ENCODE data around the gene HYAL1. TPM values are rescaled to one million over a fixed set of nuclear protein-coding genes. Genes with fewer than 3 reads are reported as not detected.
A peak's percentile ranks its signal among the peaks of the same experiment; 100 is the strongest.
"Not testable (repeated sequence)": the region's sequence is repeated elsewhere in the genome, so short reads cannot be mapped to it uniquely, and the experiment has no call there.

Gene HYAL1
- total RNA-seq, 1 donor from 2014 or later, result 0.36 TPM

DNA sequence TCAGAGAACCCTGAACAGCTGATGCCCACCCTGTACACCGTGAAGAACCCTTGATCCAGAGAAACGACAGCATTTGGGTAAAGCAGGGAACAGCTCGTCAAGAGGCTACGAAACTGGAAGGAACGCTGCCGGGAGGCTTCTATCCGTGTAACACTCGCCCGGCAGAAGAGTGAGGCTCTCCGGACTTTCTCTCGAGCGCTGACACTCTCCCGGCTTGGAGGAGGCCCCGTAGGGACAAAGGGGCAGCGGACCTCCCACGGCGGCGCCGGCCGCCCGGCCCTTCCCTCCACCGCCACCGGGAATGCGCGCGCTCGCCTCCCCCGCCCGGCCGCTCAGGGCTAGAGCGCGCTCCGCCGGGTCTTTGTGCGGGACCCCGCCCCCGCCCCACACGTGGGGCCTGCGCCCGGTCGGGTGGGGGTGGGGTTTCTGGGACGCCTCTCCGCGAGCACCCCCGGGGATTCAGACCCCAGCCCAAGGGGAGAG, 17.5 kb upstream of the HYAL1 start:
- peak overlapping the region; percentile 72 for H3K27ac Mint-ChIP-seq
- peaks cover 20% of the 10 kb centered on the region for H3K36me3 Mint-ChIP-seq (ENCODE audit: low read depth)
- DNase-seq (ENCODE audit: low spot score), result peak; percentile 70
- H3K4me1 Mint-ChIP-seq (ENCODE audit: low read depth), result peaks cover 35% of the 10 kb centered on the region
- no peaks in the 10 kb centered on the region for H3K9me3 Mint-ChIP-seq
- intact Hi-C loops (cut with micrococcal nuclease), result loop anchor here (1.0 kb wide), 6 partner anchors 7 to 129 kb away; partner anchors contain the start of genes HYAL3, IFRD2, NAA80 and TMEM115
- peak overlapping the region; percentile 93 for H3K4me3 Mint-ChIP-seq
- H3K27me3 Mint-ChIP-seq (ENCODE audit: insufficient read depth), result no peaks in the 10 kb centered on the region

DNA sequence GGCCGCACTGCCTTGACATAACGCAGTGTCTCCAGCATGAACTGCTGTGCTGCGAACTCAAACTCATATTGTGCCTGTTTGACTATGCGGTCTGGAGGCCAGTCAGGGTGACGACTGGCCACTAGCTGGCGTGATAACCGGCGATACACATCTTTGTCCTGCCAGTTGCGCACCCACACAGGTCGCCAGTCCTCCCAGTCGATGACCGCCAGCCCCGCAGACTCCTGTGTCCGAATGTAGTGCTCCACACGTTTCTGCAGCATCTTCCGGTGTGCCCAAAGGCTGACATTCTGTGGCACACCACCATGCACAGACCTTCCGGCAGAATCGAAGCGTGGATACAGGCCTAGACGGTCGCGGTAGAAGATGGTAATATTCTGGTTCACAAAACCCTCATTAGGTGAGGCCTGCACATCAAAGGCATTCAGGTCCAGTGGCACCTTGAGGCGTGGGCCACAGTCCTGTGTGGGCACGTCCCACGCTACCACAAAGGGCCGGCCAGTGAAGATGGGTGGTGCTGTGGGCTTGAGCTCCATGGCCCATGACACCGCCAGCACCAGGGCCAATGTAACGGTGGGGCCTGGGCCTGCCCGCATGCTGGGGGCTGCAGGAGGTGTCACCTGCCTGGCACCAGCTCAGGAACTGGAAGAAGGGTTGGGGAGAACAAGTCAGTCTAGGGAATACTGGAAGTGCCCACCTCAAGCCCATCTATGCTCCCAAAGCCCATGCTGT, 16.7 kb upstream of the HYAL1 start:
- intact Hi-C loops (cut with micrococcal nuclease), result loop anchor here (1.0 kb wide), 1 partner anchor 8 kb away; the partner anchor contains the start of gene TUSC2
- no peak for DNase-seq (ENCODE audit: low spot score)
- H3K9me3 Mint-ChIP-seq, result no peaks in the 10 kb centered on the region
- H3K27me3 Mint-ChIP-seq (ENCODE audit: insufficient read depth), result no peaks in the 10 kb centered on the region
- H3K36me3 Mint-ChIP-seq (ENCODE audit: low read depth), result peaks cover 20% of the 10 kb centered on the region
- no peak overlapping the region for H3K27ac Mint-ChIP-seq
- H3K4me1 Mint-ChIP-seq (ENCODE audit: low read depth), result peaks cover 34% of the 10 kb centered on the region
- H3K4me3 Mint-ChIP-seq, result peak overlapping the region; percentile 93

DNA sequence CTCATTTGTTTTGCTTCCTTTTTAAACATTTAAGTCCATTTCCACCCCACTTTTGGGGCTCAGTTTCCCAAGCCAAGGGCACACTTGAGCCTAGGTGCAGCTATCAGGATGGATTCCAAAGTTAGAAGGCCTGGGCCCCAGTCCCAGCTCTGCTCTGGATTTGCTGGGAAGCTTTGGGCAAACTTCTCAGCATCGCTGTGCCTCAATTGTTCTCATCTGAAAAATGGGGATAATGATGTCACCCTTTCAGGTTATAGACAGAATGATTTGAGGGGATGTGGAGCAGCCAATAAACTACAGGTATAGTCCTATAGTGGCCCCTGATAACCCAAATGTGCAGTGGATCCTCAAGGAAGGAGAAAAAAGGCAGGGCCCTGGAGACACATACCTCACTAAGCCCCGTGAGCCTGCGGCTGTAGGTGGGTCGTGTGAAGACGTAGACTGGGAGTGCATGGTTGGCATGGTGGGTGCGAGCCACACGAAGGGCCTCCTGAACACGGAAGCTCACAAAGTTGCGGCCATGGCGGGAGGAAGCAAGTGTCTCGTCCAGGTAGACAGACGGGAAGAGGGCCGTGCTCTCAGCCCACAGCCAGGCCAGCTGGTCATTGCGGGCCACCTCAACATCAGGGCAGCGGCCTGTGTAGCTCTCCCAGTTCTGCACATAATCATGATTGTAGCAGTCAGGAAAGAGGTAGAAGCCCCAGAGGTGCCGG, 16.0 kb upstream of the HYAL1 start:
- no peaks in the 10 kb centered on the region for H3K9me3 Mint-ChIP-seq
- intact Hi-C loops (cut with micrococcal nuclease), result no loop called here
- no peak overlapping the region for H3K27ac Mint-ChIP-seq
- no peak for DNase-seq (ENCODE audit: low spot score)
- H3K4me3 Mint-ChIP-seq, result peak overlapping the region; percentile 93
- H3K4me1 Mint-ChIP-seq (ENCODE audit: low read depth), result peaks cover 29% of the 10 kb centered on the region
- H3K27me3 Mint-ChIP-seq (ENCODE audit: insufficient read depth), result no peaks in the 10 kb centered on the region
- peaks cover 16% of the 10 kb centered on the region for H3K36me3 Mint-ChIP-seq (ENCODE audit: low read depth)

DNA sequence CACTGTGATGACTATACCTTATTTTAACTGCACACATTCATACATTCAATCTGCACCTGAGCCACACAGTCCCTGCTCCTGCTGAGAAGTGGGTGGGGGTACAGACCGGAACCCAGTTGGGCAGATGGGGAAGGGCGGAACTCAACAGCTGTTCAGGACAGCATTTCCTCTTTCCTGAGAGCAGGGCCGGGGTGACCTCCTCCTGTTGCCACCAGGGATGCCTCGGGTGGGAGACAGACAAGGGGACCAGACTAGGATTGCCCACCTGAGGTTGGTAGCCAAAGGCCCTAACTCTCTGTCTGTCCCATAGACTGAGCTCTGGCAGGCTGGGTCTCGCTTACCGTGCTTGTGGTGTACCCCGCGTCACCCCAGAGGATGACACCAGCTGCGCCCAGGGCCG, 15.2 kb upstream of the HYAL1 start:
- DNase-seq (ENCODE audit: low spot score), result no peak
- Mint-ChIP-seq H3K36me3 (ENCODE audit: low read depth) (peaks cover 19% of the 10 kb centered on the region), H3K4me3 (peak overlapping the region; percentile 57), H3K9me3 (no peaks in the 10 kb centered on the region), H3K27ac (no peak overlapping the region), H3K4me1 (ENCODE audit: low read depth) (peaks cover 29% of the 10 kb centered on the region), H3K27me3 (ENCODE audit: insufficient read depth) (no peaks in the 10 kb centered on the region)
- intact Hi-C loops (cut with micrococcal nuclease), result no loop called here

DNA sequence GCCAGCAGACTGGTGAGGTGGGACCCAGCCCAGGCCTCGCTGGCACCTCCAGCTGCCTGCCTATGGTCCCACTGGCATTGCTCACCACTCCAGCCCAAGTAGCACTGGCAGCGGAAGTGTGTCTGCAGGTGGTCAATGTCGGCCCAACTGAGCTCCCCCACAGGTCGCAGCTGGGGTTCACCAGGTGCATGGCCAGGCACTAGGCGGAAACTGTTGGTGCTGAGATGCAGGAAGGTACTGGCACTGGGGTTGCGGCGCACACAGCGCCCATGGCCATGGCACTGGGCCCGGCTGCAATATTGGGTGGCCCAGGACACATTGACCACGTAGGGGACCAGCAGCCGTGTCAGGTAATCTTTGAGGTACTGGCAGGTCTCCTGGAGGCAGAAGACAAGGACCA, 14.8 kb upstream of the HYAL1 start:
- Mint-ChIP-seq H3K27ac (no peak overlapping the region), H3K4me1 (ENCODE audit: low read depth) (peaks cover 29% of the 10 kb centered on the region), H3K9me3 (no peaks in the 10 kb centered on the region), H3K4me3 (peak overlapping the region; percentile 57), H3K27me3 (ENCODE audit: insufficient read depth) (no peaks in the 10 kb centered on the region), H3K36me3 (ENCODE audit: low read depth) (peaks cover 19% of the 10 kb centered on the region)
- intact Hi-C loops (cut with micrococcal nuclease), result no loop called here
- DNase-seq (ENCODE audit: low spot score), result no peak

DNA sequence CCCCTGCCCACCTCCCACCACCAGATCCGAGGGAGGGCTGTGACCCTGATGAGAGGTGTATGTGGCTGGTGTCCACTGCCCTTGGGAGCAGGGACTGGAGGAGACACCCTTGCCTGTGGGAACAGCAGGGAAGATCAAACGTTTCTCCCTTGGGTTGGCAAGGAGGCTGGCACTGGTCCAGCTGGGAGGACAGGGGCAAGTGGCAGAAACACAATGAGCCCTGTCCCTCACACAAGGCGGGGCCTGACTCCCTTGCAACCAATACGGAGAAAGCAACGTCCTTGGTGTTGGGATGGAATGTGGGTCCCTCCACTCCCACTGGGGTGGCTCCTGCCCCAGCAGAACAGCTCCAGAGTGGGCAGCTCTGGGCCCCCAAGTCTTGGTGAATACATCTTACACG, 13.9 kb upstream of the HYAL1 start:
- intact Hi-C loops (cut with micrococcal nuclease), result no loop called here
- peaks cover 29% of the 10 kb centered on the region for H3K4me1 Mint-ChIP-seq (ENCODE audit: low read depth)
- no peaks in the 10 kb centered on the region for H3K9me3 Mint-ChIP-seq
- no peak overlapping the region for H3K27ac Mint-ChIP-seq
- H3K36me3 Mint-ChIP-seq (ENCODE audit: low read depth), result peaks cover 19% of the 10 kb centered on the region
- H3K27me3 Mint-ChIP-seq (ENCODE audit: insufficient read depth), result no peaks in the 10 kb centered on the region
- no peak overlapping the region for H3K4me3 Mint-ChIP-seq
- no peak for DNase-seq (ENCODE audit: low spot score)

DNA sequence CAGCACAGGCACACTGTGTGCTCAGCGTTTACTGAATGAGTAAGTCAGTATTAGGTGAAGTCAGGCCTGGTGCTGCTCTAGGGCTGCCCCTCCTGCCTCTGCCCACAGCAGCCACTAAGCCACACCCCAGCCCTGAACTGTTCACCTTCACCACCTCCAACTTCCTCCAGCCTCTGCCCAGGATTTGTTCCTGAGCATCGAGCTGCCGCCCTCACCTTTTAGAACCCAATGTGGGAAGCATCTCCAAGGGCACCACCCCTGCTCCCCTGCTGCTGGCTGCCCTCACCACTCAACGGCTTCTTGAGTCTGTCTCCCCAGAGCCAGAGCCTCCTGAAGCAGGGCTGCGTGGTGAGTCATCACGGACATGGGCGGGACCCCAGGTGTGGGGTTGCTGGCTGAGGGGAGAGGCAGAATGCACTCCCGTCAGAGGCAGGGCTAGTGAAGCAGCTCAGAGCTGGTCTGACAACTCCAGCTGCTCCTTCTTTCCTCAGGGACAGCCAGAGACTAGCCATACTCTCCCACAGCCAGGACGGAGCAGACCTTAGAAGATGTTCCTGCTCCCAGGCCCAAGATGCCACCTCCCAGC, 13.4 kb upstream of the HYAL1 start:
- peaks cover 29% of the 10 kb centered on the region for H3K4me1 Mint-ChIP-seq (ENCODE audit: low read depth)
- no peaks in the 10 kb centered on the region for H3K27me3 Mint-ChIP-seq (ENCODE audit: insufficient read depth)
- H3K4me3 Mint-ChIP-seq, result no peak overlapping the region
- peaks cover 19% of the 10 kb centered on the region for H3K36me3 Mint-ChIP-seq (ENCODE audit: low read depth)
- no peaks in the 10 kb centered on the region for H3K9me3 Mint-ChIP-seq
- DNase-seq (ENCODE audit: low spot score), result no peak
- H3K27ac Mint-ChIP-seq, result no peak overlapping the region
- intact Hi-C loops (cut with micrococcal nuclease), result no loop called here

DNA sequence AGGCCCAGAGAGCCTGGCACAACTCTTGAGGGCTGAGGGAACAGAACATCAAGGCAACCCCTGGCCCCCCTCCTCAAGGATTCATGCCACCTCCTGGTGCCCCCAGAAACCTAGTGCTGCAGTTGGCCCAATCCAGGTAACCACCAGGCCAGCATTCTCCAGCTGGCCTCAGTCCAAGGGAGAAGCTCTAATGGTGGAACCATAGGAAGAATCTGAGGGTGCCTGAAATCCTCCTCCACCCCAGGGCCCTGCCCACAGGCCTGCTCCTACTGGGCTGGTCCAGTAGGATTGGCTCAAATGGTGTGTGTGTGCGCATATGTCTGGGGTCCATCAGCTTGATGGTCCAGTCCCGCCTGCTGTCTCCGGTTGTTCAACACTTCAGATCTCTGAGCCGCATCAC, 11.4 kb upstream of the HYAL1 start:
- no peak overlapping the region for H3K27ac Mint-ChIP-seq
- no peak overlapping the region for H3K4me3 Mint-ChIP-seq
- no peaks in the 10 kb centered on the region for H3K9me3 Mint-ChIP-seq
- intact Hi-C loops (cut with micrococcal nuclease), result no loop called here
- no peak for DNase-seq (ENCODE audit: low spot score)
- peaks cover 19% of the 10 kb centered on the region for H3K36me3 Mint-ChIP-seq (ENCODE audit: low read depth)
- H3K4me1 Mint-ChIP-seq (ENCODE audit: low read depth), result peaks cover 19% of the 10 kb centered on the region
- H3K27me3 Mint-ChIP-seq (ENCODE audit: insufficient read depth), result no peaks in the 10 kb centered on the region

DNA sequence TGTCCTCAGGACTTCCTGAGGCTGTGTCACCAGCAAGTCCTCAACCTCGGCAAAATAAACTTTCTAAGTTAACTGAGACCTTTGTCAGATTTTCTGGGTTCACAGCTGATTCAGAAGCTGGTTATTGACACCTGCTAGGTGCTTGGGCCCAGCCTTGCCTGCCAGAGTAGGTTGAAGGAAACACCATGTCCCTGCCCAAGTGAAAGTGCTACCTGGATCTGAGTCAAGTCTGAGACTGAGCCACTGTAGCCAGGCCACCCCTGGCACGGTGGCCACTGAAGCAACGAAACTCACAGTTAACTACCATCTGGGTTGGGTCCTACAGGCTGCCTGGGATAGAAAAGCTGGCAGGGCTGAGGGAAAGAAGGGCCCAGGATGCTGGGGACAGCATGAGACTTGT, 11.0 kb upstream of the HYAL1 start:
- intact Hi-C loops (cut with micrococcal nuclease), result no loop called here
- Mint-ChIP-seq H3K27ac (no peak overlapping the region), H3K9me3 (no peaks in the 10 kb centered on the region), H3K36me3 (ENCODE audit: low read depth) (peaks cover 16% of the 10 kb centered on the region), H3K27me3 (ENCODE audit: insufficient read depth) (no peaks in the 10 kb centered on the region), H3K4me1 (ENCODE audit: low read depth) (peaks cover 18% of the 10 kb centered on the region), H3K4me3 (no peak overlapping the region)
- DNase-seq (ENCODE audit: low spot score), result no peak

DNA sequence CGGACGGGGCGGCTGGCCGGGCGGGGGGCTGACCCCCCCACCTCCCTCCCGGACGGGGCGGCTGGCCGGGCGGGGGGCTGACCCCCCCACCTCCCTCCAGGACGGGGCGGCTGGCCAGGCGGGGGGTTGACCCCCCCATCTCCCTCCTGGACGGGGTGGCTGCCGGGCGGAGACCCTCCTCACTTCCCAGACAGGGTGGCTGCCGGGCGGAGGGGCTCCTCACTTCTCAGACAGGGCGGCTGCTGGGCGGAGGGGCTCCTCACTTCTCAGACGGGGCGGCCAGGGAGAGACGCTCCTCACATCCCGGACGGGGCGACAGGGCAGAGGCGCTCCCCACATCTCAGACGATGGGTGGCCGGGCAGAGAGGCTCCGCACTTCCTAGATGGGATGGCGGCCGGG, 8.7 kb upstream of the HYAL1 start:
- intact Hi-C loops (cut with micrococcal nuclease); H3K9me3 Mint-ChIP-seq: not testable (repeated sequence)

DNA sequence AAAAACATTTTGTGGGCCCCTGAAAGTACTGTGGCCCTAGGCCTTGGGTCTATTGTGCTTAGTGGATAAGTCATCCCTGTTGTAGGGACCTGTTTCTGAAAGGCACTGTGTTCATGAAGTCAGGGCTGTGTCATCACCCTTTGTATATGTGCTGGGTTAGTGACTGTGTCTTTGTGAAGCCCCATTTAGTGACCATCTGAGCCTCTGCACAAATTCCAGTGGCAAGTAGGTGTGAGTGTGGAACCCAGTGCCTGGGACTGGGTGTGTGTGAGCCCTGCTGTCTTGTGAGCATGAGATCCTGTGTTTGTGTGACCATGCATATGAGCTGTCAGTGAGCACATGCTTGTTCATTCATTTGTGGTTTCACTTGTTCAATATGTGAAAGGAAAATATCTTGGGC, 1.2 kb upstream of the HYAL1 start:
- H3K27me3 Mint-ChIP-seq (ENCODE audit: insufficient read depth), result peaks cover 1% of the 10 kb centered on the region
- H3K9me3 Mint-ChIP-seq, result no peaks in the 10 kb centered on the region
- H3K27ac Mint-ChIP-seq, result no peak overlapping the region
- H3K4me3 Mint-ChIP-seq, result no peak overlapping the region
- intact Hi-C loops (cut with micrococcal nuclease), result no loop called here
- no peak for DNase-seq (ENCODE audit: low spot score)
- H3K4me1 Mint-ChIP-seq (ENCODE audit: low read depth), result peaks cover 10% of the 10 kb centered on the region
- H3K36me3 Mint-ChIP-seq (ENCODE audit: low read depth), result no peaks in the 10 kb centered on the region

More for the DNA sequence above, 8.7 kb upstream of the HYAL1 start:
- not testable (repeated sequence) for H3K4me3 Mint-ChIP-seq; H3K27ac Mint-ChIP-seq; H3K27me3 Mint-ChIP-seq (ENCODE audit: insufficient read depth); DNase-seq (ENCODE audit: low spot score); H3K36me3 Mint-ChIP-seq (ENCODE audit: low read depth); H3K4me1 Mint-ChIP-seq (ENCODE audit: low read depth)

DNA sequence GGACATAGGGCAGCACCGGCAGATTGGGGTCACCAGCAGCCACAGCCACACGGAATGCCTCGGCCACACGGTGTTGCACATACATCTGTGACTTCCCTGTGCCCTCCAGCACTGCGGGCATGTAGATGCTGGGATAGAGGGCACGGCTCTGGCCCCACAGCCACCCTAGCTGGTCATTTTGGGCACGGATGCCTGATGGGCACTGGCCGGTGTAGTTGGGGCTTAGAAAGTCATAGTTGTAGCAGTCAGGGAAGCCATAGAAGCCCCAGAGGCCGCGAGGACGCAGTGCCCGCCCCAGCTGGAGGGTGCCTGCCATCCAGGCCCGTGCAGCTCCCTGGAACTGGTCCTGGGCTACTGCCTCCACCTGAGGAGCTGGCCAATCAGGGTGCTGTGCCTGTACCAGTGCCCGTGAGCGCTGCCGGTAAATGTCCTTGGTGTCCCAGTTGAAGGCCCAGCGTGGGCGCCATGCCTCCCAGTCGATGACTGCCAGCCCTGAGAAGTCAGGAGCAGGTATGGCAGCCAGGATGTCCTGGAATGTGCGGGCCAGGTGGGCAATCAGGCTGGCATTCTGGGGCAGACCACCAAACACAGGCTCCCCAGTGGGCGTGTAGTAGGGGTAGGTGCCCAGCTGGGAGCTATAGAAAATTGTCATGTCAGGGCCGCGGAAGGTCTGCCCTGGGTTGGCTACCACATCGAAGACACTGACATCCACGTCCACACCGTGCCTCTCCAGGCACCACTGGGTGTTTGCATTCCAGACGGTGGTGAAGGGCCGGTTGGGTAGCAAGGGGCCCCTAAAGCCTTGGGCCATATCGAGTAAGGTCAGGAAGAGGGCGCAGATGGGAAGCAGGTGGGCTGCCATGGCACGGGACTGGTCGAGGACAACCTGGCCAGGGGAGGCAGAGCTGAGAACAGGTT, 1.0 kb downstream of the HYAL1 start:
- Mint-ChIP-seq H3K27me3 (ENCODE audit: insufficient read depth) (peaks cover 1% of the 10 kb centered on the region), H3K4me1 (ENCODE audit: low read depth) (peaks cover 15% of the 10 kb centered on the region), H3K27ac (no peak overlapping the region), H3K4me3 (no peak overlapping the region), H3K9me3 (no peaks in the 10 kb centered on the region), H3K36me3 (ENCODE audit: low read depth) (no peaks in the 10 kb centered on the region)
- no peak for DNase-seq (ENCODE audit: low spot score)
- intact Hi-C loops (cut with micrococcal nuclease), result no loop called here
